ENCODE measurements around the gene WFDC9.
A peak's percentile ranks its signal among the peaks of the same experiment; 100 is the strongest.
"Not testable (repeated sequence)": the region's sequence is repeated elsewhere in the genome, so short reads cannot be mapped to it uniquely, and the experiment has no call there.

WFDC9 gene

DNA sequence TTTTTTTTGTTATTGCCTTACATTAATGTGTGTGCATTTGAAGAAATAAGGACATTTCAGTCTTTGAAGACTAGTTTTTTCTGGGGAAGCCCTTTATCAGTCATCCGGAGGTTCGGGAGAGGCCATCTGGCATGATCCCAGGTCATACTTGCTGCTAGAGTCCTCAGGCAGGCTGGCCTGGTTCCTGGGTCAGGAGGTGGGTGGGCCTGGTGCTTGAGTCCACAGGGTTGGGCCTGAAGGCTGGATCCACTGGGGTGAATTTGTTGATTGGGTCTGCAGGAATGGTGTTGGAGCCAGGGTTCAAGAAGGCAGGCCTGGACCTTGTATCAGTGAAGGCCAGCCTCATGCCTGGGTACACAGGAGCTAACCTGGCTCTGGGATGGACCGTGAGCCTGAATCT, 15.8 kb upstream of the WFDC9 start:
- DNase-seq (ENCODE audit: extremely low read depth, low read depth) = no peak
- TF ChIP-seq, protein P1, sequence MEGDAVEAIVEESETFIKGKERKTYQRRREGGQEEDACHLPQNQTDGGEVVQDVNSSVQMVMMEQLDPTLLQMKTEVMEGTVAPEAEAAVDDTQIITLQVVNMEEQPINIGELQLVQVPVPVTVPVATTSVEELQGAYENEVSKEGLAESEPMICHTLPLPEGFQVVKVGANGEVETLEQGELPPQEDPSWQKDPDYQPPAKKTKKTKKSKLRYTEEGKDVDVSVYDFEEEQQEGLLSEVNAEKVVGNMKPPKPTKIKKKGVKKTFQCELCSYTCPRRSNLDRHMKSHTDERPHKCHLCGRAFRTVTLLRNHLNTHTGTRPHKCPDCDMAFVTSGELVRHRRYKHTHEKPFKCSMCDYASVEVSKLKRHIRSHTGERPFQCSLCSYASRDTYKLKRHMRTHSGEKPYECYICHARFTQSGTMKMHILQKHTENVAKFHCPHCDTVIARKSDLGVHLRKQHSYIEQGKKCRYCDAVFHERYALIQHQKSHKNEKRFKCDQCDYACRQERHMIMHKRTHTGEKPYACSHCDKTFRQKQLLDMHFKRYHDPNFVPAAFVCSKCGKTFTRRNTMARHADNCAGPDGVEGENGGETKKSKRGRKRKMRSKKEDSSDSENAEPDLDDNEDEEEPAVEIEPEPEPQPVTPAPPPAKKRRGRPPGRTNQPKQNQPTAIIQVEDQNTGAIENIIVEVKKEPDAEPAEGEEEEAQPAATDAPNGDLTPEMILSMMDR (IDR thresholded peaks at IDR 0.05; ENCODE audit: low read depth, low read length, missing control alignments) = no peak
- H3K4me3 ChIP-seq (replicated peaks; ENCODE audit: low read depth, low read length) = no peak overlapping the region

DNA sequence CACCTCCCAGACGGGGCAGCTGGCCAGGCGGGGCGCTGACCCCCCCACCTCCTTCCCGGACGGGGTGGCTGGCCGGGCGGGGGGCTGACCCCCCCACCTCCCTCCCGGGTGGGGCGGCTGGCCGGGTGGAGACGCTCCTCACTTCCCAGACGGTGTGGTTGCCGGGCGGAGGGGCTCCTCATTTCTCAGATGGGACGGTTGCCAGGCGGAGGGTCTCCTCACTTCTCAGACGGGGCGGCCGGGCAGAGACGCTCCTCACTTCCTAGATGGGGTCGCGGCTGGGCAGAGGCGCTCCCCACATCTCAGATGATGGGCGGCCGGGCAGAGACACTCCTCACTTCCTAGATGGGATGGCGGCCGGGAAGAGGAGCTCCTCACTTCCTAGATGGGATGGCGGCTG, 14.8 kb upstream of the WFDC9 start:
- not testable (repeated sequence) for H3K4me3 ChIP-seq (replicated peaks; ENCODE audit: low read depth, low read length); DNase-seq (ENCODE audit: extremely low read depth, low read depth)

DNA sequence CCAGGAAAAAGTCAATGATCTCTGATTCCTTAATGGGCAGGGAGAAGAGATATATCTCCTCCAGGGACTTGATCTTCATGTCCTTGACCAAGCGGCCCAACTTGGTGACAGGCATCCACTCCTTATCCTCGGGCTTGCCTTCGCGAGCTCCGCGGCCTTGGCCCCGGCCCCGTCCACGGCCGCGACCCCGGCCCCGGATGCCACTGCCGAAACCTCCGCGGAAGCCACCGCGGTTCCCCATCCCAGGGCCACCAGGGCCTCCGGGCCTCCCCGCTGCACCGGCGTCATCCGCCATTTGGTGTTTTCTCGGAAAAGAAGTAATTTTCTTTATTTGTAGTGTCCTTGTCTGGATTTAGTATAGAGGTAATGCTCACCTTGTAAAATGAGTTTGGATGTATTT, 10.0 kb upstream of the WFDC9 start:
- not testable (repeated sequence) for DNase-seq (ENCODE audit: extremely low read depth, low read depth); H3K4me3 ChIP-seq (replicated peaks; ENCODE audit: low read depth, low read length)

DNA sequence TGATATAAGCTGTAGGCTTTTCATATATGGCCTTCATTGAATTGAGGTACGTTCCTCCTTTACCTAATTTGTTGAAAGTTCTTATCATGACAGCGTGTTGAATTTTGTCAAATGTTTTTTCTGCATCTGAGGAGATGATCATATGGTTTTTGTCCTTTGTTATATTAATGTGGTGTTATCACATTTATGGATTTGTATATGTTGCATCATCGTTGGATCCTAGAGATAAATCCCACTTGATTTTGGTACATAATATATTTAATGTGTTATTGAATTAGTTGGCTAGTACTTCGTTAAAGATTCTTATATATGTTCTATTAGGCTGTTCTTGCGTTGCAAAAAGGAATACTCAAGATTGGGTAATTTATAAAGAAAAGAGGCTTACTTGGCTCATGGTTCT, 8.6 kb upstream of the WFDC9 start:
- no peak overlapping the region for H3K4me3 ChIP-seq (replicated peaks; ENCODE audit: low read depth, low read length)
- no peak for DNase-seq (ENCODE audit: extremely low read depth, low read depth)
- TF ChIP-seq, protein P1 (IDR thresholded peaks at IDR 0.05; ENCODE audit: low read depth, low read length, missing control alignments) = no peak

DNA sequence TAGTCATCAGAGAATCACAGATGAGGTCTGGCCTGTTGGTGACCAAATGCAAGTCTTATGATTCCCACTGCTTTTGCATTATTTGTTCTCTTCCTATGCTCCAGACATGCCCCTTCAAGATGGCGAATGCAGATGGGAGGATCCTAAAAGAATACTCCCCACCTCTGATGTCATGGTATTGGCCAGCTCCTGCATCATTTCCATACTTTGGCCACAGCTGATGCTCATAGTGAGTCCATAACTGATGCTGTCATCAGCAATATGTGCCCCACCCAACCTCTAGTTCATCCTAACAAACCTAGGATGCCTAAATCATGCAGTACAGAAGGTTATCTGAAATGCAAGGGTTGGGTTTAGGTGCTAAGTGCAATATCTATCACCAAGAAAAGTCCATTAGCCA, 5.4 kb upstream of the WFDC9 start:
- H3K4me3 ChIP-seq (replicated peaks; ENCODE audit: low read depth, low read length) = no peak overlapping the region
- TF ChIP-seq, protein P1 (IDR thresholded peaks at IDR 0.05; ENCODE audit: low read depth, low read length, missing control alignments) = no peak
- DNase-seq (ENCODE audit: extremely low read depth, low read depth) = no peak

DNA sequence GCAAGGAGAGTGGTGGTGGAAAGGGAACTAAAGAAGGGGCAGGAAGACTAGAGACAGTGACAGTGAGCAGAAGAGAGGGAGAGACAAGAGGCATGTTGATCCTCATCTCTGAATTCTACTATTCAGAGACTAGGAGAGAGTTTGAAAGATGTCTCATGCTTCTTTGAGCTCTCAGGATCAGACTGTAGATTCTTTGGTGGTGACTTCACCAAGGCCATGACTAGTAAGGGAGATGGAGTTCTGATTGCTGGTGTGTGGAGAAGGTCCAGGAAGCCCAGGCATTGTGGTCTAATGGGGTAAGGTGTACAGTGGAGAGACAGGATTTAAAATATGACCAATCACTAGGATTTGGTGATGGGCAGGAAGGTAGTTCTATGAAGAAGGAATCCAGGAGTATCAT, 713 bp downstream of the WFDC9 start:
- DNase-seq (ENCODE audit: extremely low read depth, low read depth) = no peak
- H3K4me3 ChIP-seq (replicated peaks; ENCODE audit: low read depth, low read length) = no peak overlapping the region

DNA sequence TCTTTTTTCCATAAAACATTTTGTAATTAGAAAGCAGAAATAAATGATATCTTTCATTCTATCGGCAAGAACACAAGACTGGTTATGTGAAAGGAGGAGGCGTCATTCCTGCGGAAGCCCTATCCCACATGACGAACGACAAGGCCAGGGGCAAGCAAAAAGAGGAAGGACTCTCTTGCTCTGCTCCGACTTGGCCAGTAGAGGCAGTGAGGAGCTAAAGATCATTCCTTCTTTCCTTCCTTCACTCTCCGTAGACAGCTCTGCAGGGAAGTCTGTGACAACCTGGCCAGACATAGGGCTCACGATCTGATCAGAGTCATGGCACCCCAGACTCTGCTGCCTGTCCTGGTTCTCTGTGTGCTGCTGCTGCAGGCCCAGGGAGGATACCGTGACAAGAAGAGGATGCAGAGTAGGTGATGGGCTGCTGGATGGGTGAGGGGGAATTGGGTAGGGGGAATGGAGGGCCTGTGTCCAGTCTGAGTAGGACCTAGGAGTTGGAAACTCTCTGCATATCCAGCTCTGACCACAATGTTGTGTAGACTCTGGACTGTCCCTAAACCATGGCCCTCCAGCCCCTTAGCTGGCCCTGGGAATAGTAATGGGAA, 1.5 kb downstream of the WFDC9 start, which contains the start of gene WFDC10A:
WFDC10A (plus strand) TSS at position 244 of the 605 bp plus-strand sequence; CDS start at position 319, 75 bp downstream.
- TF ChIP-seq, protein P1 (IDR thresholded peaks at IDR 0.05; ENCODE audit: low read depth, low read length, missing control alignments) = peak; percentile 79
- no peak within 1 kb of the TSS for H3K4me3 ChIP-seq (replicated peaks; ENCODE audit: low read depth, low read length)
- peak; percentile 19 for DNase-seq (ENCODE audit: extremely low read depth, low read depth)

More for the DNA sequence above, 713 bp downstream of the WFDC9 start:
- TF ChIP-seq, protein P1 (IDR thresholded peaks at IDR 0.05; ENCODE audit: low read depth, low read length, missing control alignments) = no peak

DNA sequence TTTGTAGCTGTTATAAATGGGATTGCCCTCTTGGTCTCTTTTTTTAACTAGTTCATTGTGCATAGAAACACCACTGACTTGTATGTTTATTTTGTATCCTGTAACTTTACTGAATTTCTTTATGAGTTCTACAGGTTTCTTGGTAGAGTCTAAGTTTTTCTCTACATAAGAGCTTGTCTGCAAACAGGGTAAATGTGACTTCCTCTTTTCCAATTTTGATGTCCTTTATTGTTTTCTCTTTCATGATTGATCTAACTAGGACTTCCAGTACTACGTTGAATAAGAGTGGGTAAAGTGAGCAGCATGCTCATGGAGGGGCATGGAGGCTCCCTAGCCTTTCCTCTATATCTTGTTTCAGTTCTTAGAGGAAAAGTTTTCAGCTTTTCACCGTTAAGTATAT, 4.5 kb downstream of the WFDC9 start:
- H3K4me3 ChIP-seq (replicated peaks; ENCODE audit: low read depth, low read length) = no peak overlapping the region
- TF ChIP-seq, protein P1 (IDR thresholded peaks at IDR 0.05; ENCODE audit: low read depth, low read length, missing control alignments) = no peak
- no peak for DNase-seq (ENCODE audit: extremely low read depth, low read depth)

All from HFF-Myc (cell line).